Glutamatergic neuron (in vitro differentiated cells): Measurements from ENCODE around the gene RNF182. TPM values are rescaled to one million over a fixed set of nuclear protein-coding genes. Genes with fewer than 3 reads are reported as not detected.
"Not testable (repeated sequence)": the region's sequence is repeated elsewhere in the genome, so short reads cannot be mapped to it uniquely, and the experiment has no call there.

Source experiments
- DNase-seq: peaks from one replicate; pipeline ENCODE4 v3.0.0; 2022
- H3K27ac Mint-ChIP-seq: one replicate; pipeline ENCODE4 v1.8.0; 2020; ENCODE audit warnings: mild to moderate bottlenecking, mixed read lengths, inconsistent platforms; ENCODE audit not compliant: unreplicated experiment
- H3K27me3 Mint-ChIP-seq: one replicate; pipeline ENCODE4 v1.8.0; 2020; ENCODE audit warnings: mild to moderate bottlenecking, moderate library complexity, mixed read lengths, inconsistent platforms; ENCODE audit not compliant: unreplicated experiment
- H3K36me3 Mint-ChIP-seq: one replicate; pipeline ENCODE4 v1.8.0; 2020; ENCODE audit warnings: mild to moderate bottlenecking, mixed read lengths, inconsistent platforms; ENCODE audit not compliant: unreplicated experiment
- H3K4me1 Mint-ChIP-seq: one replicate; pipeline ENCODE4 v1.8.0; 2020; ENCODE audit warnings: mild to moderate bottlenecking, low read depth, mixed read lengths, inconsistent platforms; ENCODE audit not compliant: unreplicated experiment
- H3K4me3 Mint-ChIP-seq: one replicate; pipeline ENCODE4 v1.8.0; 2020; ENCODE audit warnings: mild to moderate bottlenecking, mixed read lengths, inconsistent platforms; ENCODE audit not compliant: unreplicated experiment
- H3K9me3 Mint-ChIP-seq: one replicate; pipeline ENCODE4 v1.8.0; 2020; ENCODE audit warnings: mild to moderate bottlenecking, moderate library complexity, mixed read lengths, inconsistent platforms; ENCODE audit not compliant: unreplicated experiment
- long read RNA-seq: library from polyadenylated mRNA; unstranded; transcript quantifications from one replicate; pipeline ENCODE4 v2.0.0, GENCODE V29; 2020; ENCODE audit not compliant: unreplicated experiment
- total RNA-seq: library from RNA; stranded (reverse); fragmentation: NEBNext Ultra II Directional; extraction: Animal tissue kit (Norgen Biotek cat#: 25700); gene quantifications from one replicate; pipeline ENCODE4 v1.2.1, GENCODE V29; 2021; ENCODE audit not compliant: unreplicated experiment
- TF ChIP-seq, protein P1 (sequence below): fragments of 200-600 bp; sonication (generic); IDR thresholded peaks from one replicate; pipeline ENCODE4 v1.5.0; 2021; ENCODE audit not compliant: partially characterized antibody, unreplicated experiment

The RNF182 gene, protein sequence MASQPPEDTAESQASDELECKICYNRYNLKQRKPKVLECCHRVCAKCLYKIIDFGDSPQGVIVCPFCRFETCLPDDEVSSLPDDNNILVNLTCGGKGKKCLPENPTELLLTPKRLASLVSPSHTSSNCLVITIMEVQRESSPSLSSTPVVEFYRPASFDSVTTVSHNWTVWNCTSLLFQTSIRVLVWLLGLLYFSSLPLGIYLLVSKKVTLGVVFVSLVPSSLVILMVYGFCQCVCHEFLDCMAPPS
- total RNA-seq = 1.8 TPM
- long read RNA-seq, partial matches to known transcripts = 0 of 2 reads
- long read RNA-seq, other reads (novel, unspliced or antisense) = 1 of 2 reads

DNA sequence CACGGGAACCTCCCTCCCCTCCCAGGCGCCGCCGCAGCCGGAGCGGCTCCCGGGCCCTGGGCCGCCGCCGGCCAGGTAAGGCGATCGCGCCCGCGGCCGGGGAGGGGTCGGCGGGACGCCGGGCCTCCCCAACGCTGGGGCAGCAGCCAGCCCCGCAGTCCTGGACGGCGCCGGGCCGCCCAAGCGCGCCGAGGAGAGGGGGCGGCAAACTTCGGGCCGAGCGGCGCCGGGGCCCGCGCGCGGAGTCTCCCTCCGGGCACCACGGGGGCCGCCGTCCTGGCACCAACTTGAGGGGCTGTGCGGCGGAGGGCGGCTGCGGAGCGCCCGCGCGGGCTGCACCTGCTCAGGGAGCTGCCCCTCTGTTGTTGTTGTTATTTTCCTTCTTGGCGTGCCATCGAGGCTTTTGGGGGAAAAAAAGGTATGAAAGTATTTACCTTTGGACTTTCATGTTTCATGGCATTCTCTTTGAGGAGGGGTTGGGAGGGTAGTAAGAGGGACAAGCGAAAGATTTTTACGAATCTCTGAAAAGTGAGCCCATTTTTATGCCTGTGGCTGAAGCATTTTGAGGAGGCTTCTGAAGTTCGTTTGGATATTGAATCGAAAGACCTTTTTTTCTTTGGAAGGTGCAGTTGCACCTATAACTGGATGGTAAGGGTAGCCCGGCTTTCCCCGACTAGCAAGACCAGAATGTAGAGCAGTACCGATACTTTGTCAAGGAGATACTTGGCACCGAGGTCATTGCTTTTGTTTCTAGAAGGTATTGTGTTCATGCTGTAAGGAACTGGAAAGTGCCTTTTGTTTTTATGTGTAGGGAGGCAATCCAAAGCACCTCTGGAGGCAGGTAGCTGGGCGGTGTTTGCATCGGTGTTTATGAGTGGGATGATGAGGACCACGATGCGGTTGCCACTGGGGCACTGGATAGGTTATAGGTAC is at the start of gene RNF182:
Gene RNF182, plus strand, starts transcription at position 4 of the 933 bp plus-strand sequence. CDS start 52,168 bp downstream, outside the sequence.
- DNase-seq = no peak
- Mint-ChIP-seq H3K4me3 (peak within 1 kb of the TSS; percentile 93), H3K36me3 (no peaks in the 10 kb centered on the region), H3K4me1 (no peaks in the 10 kb centered on the region), H3K9me3 (peaks cover 5% of the 10 kb centered on the region), H3K27ac (peak within 1 kb of the TSS; percentile 76), H3K27me3 (peaks cover 9% of the 10 kb centered on the region)
- TF ChIP-seq, protein P1, sequence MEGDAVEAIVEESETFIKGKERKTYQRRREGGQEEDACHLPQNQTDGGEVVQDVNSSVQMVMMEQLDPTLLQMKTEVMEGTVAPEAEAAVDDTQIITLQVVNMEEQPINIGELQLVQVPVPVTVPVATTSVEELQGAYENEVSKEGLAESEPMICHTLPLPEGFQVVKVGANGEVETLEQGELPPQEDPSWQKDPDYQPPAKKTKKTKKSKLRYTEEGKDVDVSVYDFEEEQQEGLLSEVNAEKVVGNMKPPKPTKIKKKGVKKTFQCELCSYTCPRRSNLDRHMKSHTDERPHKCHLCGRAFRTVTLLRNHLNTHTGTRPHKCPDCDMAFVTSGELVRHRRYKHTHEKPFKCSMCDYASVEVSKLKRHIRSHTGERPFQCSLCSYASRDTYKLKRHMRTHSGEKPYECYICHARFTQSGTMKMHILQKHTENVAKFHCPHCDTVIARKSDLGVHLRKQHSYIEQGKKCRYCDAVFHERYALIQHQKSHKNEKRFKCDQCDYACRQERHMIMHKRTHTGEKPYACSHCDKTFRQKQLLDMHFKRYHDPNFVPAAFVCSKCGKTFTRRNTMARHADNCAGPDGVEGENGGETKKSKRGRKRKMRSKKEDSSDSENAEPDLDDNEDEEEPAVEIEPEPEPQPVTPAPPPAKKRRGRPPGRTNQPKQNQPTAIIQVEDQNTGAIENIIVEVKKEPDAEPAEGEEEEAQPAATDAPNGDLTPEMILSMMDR = no peak

DNA sequence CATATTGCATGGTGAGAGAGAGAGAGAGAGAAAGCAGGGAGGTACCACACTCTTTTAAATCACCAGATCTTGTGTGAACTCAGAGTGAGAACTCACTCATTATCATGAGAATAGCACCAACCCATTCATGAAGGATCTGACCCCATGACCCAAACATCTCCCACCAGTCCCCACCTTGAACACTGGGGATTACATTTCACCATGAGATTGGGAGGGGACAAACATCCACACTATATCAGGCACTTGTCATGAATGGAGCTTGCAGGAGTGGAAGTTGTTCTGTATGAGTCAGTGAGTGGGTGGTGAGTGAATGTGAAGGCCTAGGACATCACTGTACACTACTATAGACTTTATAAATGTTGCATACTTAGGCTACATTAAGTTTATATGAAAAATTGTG is 47.7 kb upstream of the RNF182 start:
- TF ChIP-seq, protein P1 = no peak
- Mint-ChIP-seq H3K27ac (no peak overlapping the region), H3K4me3 (no peak overlapping the region), H3K27me3 (peaks cover 5% of the 10 kb centered on the region), H3K4me1 (no peaks in the 10 kb centered on the region), H3K36me3 (peaks cover 11% of the 10 kb centered on the region), H3K9me3 (peaks cover 1% of the 10 kb centered on the region)
- DNase-seq = no peak

DNA sequence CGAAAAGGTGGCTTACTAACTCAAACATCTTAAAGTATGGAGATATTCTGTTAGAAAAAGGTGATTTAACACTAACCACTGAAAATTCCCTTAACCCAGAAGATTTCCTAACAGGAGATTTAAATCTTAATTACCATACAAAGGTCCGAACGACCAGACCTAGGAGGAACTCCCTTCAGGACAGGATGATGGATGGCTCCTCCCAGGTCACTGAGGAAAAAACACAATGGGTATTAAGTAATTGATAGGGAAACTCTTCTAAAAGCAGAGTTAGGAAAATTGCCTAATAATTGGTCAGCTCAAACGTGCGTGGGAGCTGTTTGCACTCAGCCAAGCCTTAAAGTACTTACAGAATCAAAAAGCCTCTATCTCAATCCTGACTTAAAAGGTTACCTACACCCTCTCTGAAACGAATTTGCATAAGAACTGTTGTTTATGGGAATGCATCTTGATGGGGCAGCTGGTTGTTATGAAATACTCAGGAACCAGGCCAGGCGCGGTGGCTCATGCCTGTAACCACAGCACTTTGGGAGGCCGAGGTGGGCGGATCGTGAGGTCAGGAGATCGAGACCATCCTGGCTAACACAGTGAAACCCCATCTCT is 44.6 kb upstream of the RNF182 start:
- H3K27me3 Mint-ChIP-seq, H3K4me3 Mint-ChIP-seq, H3K4me1 Mint-ChIP-seq, H3K9me3 Mint-ChIP-seq, DNase-seq, H3K27ac Mint-ChIP-seq: not testable (repeated sequence)
- peaks cover 11% of the 10 kb centered on the region for H3K36me3 Mint-ChIP-seq

DNA sequence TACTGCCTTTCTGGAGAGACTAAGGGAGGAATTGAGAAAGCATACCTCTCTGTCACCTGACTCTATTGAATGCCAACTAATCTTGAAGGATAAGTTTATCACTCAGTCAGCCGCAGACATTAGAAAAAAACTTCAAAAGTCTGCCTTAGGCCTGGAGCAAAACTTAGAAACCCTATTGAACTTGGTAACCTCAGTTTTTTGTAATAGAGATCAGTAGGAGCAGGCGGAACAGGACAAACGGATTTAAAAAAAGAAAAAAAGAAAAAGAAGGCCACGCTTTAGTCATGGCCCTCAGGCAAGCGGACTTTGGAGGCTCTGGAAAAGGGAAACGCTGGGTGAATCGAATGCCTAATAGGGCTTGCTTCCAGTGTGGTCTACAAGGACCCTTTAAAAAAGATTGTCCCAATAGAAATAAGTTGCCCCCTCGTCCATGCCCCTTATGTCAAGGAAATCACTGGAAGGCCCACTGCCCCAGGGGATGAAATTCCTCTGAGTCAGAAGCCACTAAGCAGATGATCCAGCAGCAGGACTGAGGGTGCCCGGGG is 43.1 kb upstream of the RNF182 start:
- Mint-ChIP-seq H3K4me3 (no peak overlapping the region), H3K36me3 (peaks cover 11% of the 10 kb centered on the region), H3K9me3 (peaks cover 1% of the 10 kb centered on the region), H3K27ac (no peak overlapping the region), H3K4me1 (no peaks in the 10 kb centered on the region), H3K27me3 (peaks cover 2% of the 10 kb centered on the region)
- TF ChIP-seq, protein P1 = no peak
- DNase-seq = no peak

DNA sequence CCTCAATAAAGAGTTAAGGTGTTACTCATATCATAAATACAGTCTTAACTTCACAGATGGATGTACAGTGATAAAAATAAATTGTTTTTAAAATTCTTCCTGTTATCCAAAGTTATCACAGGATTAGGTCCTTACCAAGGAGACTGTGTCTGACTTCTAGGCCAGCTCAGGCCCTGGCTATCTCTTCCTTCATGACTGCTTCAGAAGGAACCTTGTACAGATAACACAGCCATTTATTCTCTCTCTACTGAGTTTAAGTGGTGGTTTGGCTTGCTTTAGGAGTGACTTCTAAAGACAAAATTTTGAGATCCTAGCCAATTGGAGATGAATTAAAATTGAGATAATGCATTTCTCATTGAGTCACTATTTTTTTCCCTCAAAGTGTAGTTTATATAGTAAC is 40.8 kb upstream of the RNF182 start:
- Mint-ChIP-seq H3K27me3 (peaks cover 2% of the 10 kb centered on the region), H3K27ac (no peak overlapping the region), H3K9me3 (no peaks in the 10 kb centered on the region), H3K4me1 (no peaks in the 10 kb centered on the region), H3K4me3 (no peak overlapping the region), H3K36me3 (no peaks in the 10 kb centered on the region)
- no peak for DNase-seq
- TF ChIP-seq, protein P1 = no peak
